Mucosa of descending colon (tissue), 3 donors: ENCODE measurements around the gene TNK2. TPM values are rescaled to one million over a fixed set of nuclear protein-coding genes. Genes with fewer than 3 reads are reported as not detected.

Experiments used
- ATAC-seq: fragments of 200-7000 bp; cut with Tn5 transposase; one replicate; pipeline ENCODE4 v1.9.1; 2020; ENCODE audit warnings: mild to moderate bottlenecking, moderate library complexity
- DNase-seq, 3 donors: peaks; one replicate each; pipeline ENCODE4 v3.0.0-alpha.2; 2020
- H3K36me3 ChIP-seq: fragments of 200-600 bp; one replicate; pipeline ENCODE4 v1.8.0; 2021; ENCODE audit warnings: low read depth, mild to moderate bottlenecking
- H3K4me1 ChIP-seq: fragments of 200-600 bp; one replicate; pipeline ENCODE4 v1.8.0; 2021; ENCODE audit warnings: low read depth, mild to moderate bottlenecking
- H3K4me3 ChIP-seq: fragments of 200-600 bp; one replicate; pipeline ENCODE4 v1.8.0; 2021; ENCODE audit warnings: mild to moderate bottlenecking
- H3K9me3 ChIP-seq: fragments of 200-600 bp; one replicate; pipeline ENCODE4 v1.8.0; 2021; ENCODE audit warnings: mild to moderate bottlenecking
- intact Hi-C, 2 donors: fragments of 100-400 bp; cut with DNase I in 1 of 2; cut with micrococcal nuclease in 1 of 2; formaldehyde crosslinking; loops; one replicate each; pipeline versions ENCODE4 v1.11.0 to v1.11.1; 2022; cut with DNase I, micrococcal nuclease
- total RNA-seq, 3 donors: library from RNA; stranded (reverse); fragmentation: NEBNext Ultra II Directional in 2 of 3; extraction: Animal tissue kit (Norgen Biotek cat#: 25700) in 2 of 3; gene quantifications; one replicate each; pipeline versions ENCODE4 v1.2.1 to v1.2.4, GENCODE V29; 2021 to 2023
- TF ChIP-seq, protein P1 (sequence below): fragments of 200-600 bp; IDR thresholded peaks from one replicate; pipeline ENCODE4 v1.8.0; 2022; ENCODE audit warnings: antibody characterized with exemption, mild to moderate bottlenecking
- donor health status: DM: no; HTN: no; CAD: no; lungs with moderate emphysema.
- donor health status: DM: no; HTN: no; CAD: no.
- donor health status: DM: no; HTN: yes; CAD: no.

The TNK2 gene
- total RNA-seq, 3 donors from 2014 or later, result 16.8 to 61.1 (median 28.0) TPM

DNA sequence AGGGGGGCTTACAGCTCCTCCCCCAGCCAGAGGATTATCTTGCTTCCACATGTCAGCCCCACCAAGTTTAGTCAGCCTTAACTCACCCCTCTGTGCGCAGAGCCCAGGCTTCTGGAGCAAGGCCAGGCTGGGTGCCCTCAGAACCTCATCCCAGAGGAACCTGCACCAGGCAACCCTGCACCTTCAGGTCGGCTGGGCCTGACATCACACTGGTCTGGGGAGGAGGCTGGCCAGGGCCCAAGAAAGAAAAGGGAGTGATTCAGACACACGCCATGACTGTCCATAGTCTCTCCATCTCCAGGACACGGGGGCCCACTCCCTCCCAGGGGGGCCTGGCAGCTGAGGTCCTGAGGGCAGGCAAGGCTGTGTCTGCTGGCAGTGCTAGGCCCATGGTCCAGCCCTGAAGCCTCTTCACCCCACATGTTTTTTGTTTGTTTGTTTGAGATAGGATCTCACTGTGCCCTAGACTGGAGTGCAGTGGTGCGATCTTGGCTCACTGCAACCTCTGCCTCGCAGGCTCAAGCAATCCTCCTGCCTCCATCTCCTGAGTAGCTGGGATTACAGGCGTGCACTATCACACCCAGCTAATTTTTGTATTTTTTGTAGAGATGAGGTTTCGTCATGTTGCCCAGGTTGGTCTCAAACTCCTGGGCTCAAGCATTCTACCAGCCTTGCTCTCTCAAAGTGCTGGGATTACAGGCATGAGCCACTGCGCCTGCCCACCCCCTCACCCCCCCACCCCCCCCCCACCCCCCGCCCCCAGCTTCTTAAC is 11.1 kb downstream of the TNK2 start:
- ATAC-seq (no peak), DNase-seq (peak in 1 of 3 donors; percentile 38)
- Histone ChIP-seq H3K4me3 (no peak overlapping the region), H3K9me3 (no peaks in the 10 kb centered on the region), H3K4me1 (peaks cover 21% of the 10 kb centered on the region), H3K36me3 (no peaks in the 10 kb centered on the region)
- TF ChIP-seq, protein P1, sequence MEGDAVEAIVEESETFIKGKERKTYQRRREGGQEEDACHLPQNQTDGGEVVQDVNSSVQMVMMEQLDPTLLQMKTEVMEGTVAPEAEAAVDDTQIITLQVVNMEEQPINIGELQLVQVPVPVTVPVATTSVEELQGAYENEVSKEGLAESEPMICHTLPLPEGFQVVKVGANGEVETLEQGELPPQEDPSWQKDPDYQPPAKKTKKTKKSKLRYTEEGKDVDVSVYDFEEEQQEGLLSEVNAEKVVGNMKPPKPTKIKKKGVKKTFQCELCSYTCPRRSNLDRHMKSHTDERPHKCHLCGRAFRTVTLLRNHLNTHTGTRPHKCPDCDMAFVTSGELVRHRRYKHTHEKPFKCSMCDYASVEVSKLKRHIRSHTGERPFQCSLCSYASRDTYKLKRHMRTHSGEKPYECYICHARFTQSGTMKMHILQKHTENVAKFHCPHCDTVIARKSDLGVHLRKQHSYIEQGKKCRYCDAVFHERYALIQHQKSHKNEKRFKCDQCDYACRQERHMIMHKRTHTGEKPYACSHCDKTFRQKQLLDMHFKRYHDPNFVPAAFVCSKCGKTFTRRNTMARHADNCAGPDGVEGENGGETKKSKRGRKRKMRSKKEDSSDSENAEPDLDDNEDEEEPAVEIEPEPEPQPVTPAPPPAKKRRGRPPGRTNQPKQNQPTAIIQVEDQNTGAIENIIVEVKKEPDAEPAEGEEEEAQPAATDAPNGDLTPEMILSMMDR, result no peak
- intact Hi-C loops, result no loop called here

DNA sequence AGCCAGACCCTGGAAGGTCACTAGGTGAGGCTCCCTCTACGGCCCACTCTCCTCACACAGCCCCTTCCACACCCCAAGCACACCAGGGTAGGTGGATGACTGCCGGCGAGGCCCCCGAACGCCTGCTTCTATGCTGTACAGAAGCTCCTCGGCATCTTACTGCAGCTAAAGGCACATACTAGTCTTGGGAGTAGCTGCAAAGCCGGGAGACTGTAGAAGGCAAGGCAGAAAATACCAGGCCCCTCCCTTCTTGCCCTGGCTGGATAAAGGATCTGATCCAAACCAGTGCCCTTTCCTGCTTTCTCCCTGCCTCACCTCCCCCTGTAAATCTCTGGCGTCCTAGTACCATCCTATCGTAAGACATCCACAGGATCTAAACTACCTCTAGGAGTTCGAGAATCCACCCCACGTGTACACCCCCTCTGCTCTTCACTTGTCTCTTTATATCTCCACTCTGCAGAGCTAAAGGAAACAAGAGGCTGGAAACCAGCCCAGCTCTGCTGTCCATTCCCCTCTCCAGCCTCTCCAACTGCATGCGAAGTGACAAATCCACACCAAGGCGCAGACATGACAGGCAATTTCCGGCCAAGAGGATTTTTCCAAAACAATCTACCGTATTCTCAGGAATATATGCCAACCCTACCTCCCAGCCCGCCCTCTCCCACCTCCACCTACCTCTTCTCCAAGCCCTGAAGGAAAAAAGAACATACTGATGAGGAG is 11.8 kb downstream of the TNK2 start:
- Histone ChIP-seq H3K36me3 (no peaks in the 10 kb centered on the region), H3K4me1 (peaks cover 21% of the 10 kb centered on the region), H3K9me3 (no peaks in the 10 kb centered on the region), H3K4me3 (no peak overlapping the region)
- intact Hi-C loops, result no loop called here
- DNase-seq (no peak), ATAC-seq (peak; percentile 1)
- TF ChIP-seq, protein P1, result no peak

DNA sequence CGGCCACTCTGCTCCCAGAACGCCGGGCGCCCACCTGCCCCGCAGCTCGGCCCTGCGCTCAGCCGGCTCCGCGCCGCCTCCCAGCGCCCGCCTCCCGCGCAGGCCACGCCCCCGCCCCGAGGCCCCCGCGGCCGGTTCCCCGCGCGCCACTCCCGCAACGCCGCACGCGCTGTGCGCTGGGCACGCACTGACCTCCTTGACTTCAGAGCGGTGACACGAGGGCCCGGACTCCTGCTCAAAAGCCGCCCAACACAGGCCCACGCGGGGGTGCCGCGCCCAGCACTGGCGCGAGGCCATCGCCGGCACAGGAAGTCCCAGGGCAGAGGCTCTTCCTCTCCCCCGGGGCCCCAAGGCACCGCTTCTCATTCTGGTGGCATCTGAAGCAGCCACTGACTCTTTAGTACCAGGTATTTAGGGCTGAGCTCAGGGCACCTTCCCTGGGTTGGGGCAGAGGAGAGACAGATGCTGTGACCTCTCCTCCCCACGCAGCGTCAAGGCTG is 12.4 kb downstream of the TNK2 start:
- ATAC-seq, result peak; percentile 68
- H3K4me1 ChIP-seq, result peaks cover 21% of the 10 kb centered on the region
- intact Hi-C loops, result loop anchor here in 1 of 2 donors (2.0 kb wide), 2 partner anchors 33 to 41 kb away; no protein-coding TSS in a partner anchor

DNA sequence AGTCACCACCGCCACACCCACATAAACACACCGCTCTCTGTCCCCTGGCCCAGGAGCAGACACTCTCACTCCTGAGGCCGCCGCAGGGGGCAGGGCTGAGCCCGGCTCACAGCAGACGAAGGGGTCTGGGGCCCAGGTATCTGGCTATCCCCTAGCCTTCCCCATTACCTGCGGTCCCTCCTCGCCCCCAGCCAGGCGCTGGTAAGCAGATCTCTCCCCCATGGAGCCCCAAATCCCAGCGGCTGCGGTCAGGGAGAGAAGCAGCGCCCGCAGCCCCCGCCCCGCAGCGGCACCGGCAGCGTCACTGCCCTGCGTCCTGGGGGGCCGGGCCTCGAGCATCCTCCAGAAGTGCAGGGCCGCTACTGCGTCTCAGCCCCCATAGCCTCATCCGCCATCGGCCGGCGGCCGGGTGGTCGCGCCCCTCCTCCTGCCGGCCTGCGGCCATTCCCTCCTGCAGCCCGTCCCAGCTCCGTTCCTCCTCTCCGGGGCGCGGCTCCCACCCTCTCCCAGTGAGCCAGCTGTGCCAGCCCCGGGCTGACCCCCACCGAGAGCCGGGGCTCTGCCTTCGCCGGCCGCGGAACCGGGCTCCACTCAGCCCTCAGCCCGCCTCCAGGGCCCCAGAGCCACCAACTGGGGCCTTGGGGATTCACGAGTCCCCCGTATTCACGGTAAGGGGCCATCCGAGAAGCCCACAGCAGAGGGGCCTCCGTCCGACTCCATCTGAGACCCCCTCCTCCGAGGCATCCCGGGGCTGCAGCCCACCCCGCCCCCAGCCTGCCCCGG is 13.1 kb downstream of the TNK2 start:
- H3K4me1 ChIP-seq, result peaks cover 21% of the 10 kb centered on the region
- DNase-seq (peak; percentile 54 to 78 (median 74)), ATAC-seq (peak; percentile 74)
- peak overlapping the region; percentile 19 for H3K4me3 ChIP-seq
- H3K9me3 ChIP-seq, result no peaks in the 10 kb centered on the region
- no peaks in the 10 kb centered on the region for H3K36me3 ChIP-seq
- intact Hi-C loops, result loop anchor here in 1 of 2 donors (2.0 kb wide), 2 partner anchors 32 to 40 kb away; no protein-coding TSS in a partner anchor
- TF ChIP-seq, protein P1, result no peak

More for the DNA sequence above, 12.4 kb downstream of the TNK2 start:
- peak overlapping the region; percentile 19 for H3K4me3 ChIP-seq
- peak; percentile 61 to 85 (median 82) for DNase-seq
- TF ChIP-seq, protein P1, result no peak
- no peaks in the 10 kb centered on the region for H3K36me3 ChIP-seq
- H3K9me3 ChIP-seq, result no peaks in the 10 kb centered on the region

DNA sequence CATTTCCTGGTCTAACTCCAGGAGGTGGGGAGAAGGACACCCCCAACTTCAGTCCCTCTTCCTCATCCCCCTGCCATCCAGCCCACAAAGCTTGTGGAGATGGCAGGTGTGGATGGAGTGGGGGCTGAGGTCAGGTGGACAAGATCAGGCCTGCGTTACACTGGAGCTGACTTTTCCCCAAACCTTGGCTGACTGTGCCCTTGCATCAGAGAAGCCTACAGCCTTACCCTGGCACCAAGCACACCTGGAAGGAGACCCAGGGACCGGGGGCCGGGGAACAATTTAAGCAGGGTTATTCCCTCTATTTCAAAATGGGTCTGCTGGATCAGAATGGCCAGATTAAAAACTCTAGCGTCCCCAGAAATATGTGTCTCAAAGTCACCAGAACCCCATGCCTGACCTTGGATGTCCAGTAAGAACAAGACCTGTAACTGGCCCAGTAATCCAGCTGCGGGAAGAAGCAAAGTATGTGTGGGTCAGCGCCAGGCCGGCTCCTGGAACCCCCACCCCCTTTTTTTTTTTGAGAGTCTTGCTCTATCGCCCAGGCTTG is 14.4 kb downstream of the TNK2 start:
- intact Hi-C loops, result loop anchor here in 1 of 2 donors (2.0 kb wide), 2 partner anchors 31 to 39 kb away; no protein-coding TSS in a partner anchor
- DNase-seq (peak in 1 of 3 donors; percentile 37), ATAC-seq (no peak)
- H3K4me3 ChIP-seq, result no peak overlapping the region
- H3K4me1 ChIP-seq, result peaks cover 21% of the 10 kb centered on the region
- TF ChIP-seq, protein P1, result no peak
- no peaks in the 10 kb centered on the region for H3K9me3 ChIP-seq
- H3K36me3 ChIP-seq, result no peaks in the 10 kb centered on the region
